WTC11 (cell line): ENCODE results near the gene GLCCI1. TPM values are rescaled to one million over a fixed set of nuclear protein-coding genes. Genes with fewer than 3 reads are reported as not detected.

Experiments used
- ATAC-seq: fragments of 200-7000 bp; cut with Tn5 transposase; 2 replicates; pipeline ENCODE4 v1.10.0; 2021; ENCODE audit warnings: mild to moderate bottlenecking, moderate library complexity
- CTCF ChIA-PET: fragments of 300-600 bp; sonication (Branson Sonifier 250); formaldehyde crosslinking; loops from one replicate; lab custom pipeline; 2021; ENCODE audit warnings: antibody characterized with exemption; lab: Charles Lee
- POLR2A ChIA-PET: fragments of 350-600 bp; sonication (Branson Sonifier 250); formaldehyde crosslinking; loops from one replicate; lab custom pipeline; 2021; ENCODE audit warnings: antibody characterized with exemption; lab: Charles Lee
- DNase-seq: peaks from one replicate; pipeline ENCODE4 v3.0.0; 2021; ENCODE audit warnings: low spot score
- H3K27ac Mint-ChIP-seq: 2 replicates; pipeline ENCODE4 v1.8.0; 2021; ENCODE audit warnings: mixed read lengths
- H3K27me3 Mint-ChIP-seq: 2 replicates; pipeline ENCODE4 v1.8.0; 2021; ENCODE audit warnings: low read depth, mild to moderate bottlenecking, moderate library complexity, mixed read lengths
- H3K36me3 Mint-ChIP-seq: 2 replicates; pipeline ENCODE4 v1.8.0; 2021; ENCODE audit warnings: mixed read lengths
- H3K4me1 Mint-ChIP-seq: 2 replicates; pipeline ENCODE4 v1.8.0; 2022; ENCODE audit warnings: mixed read lengths
- H3K4me3 Mint-ChIP-seq: 2 replicates; pipeline ENCODE4 v1.8.0; 2021; ENCODE audit warnings: mild to moderate bottlenecking, moderate library complexity, mixed read lengths
- H3K9me3 Mint-ChIP-seq: 2 replicates; pipeline ENCODE4 v1.8.0; 2021; ENCODE audit warnings: mixed read lengths
- FOXJ3 ChIP-seq: sonication (generic); formaldehyde crosslinking; IDR thresholded peaks from 2 replicates; pipeline ENCODE4 v1.9.0; 2021; ENCODE audit warnings: missing genetic modification reagents, mild to moderate bottlenecking, borderline replicate concordance
- FOXK1 ChIP-seq: sonication (generic); formaldehyde crosslinking; IDR thresholded peaks from 2 replicates; pipeline ENCODE4 v1.8.0; 2022; ENCODE audit warnings: mild to moderate bottlenecking, moderate library complexity, missing genetic modification reagents
- GABPB1 ChIP-seq: sonication (generic); formaldehyde crosslinking; IDR thresholded peaks from 2 replicates; pipeline ENCODE4 v1.8.1; 2023; ENCODE audit warnings: mild to moderate bottlenecking, missing genetic modification reagents
- GTF2I ChIP-seq: fragments of 250-450 bp; sonication (Bioruptor Pico); conservative IDR thresholded peaks from 2 replicates; pipeline ENCODE4 v1.4.0; 2021; ENCODE audit warnings: mild to moderate bottlenecking
- JUN ChIP-seq: sonication (generic); formaldehyde crosslinking; IDR thresholded peaks from 2 replicates; pipeline ENCODE4 v1.8.0; 2023; ENCODE audit warnings: mild to moderate bottlenecking, missing genetic modification reagents
- MYBL2 ChIP-seq: sonication (generic); formaldehyde crosslinking; IDR thresholded peaks from 2 replicates; pipeline ENCODE4 v1.8.1; 2023; ENCODE audit warnings: mild to moderate bottlenecking, moderate library complexity, missing genetic modification reagents
- NFE2L1 ChIP-seq: sonication (generic); formaldehyde crosslinking; IDR thresholded peaks from 2 replicates; pipeline ENCODE4 v1.8.1; 2023; ENCODE audit warnings: missing genetic modification reagents
- SP1 ChIP-seq: sonication (generic); formaldehyde crosslinking; conservative IDR thresholded peaks from 2 replicates; pipeline ENCODE4 v1.8.1; 2022; ENCODE audit warnings: missing genetic modification reagents
- ZNF138 ChIP-seq: sonication (generic); formaldehyde crosslinking; conservative IDR thresholded peaks from 2 replicates; pipeline ENCODE4 v1.8.1; 2022; ENCODE audit warnings: mild to moderate bottlenecking, moderate library complexity, missing genetic modification reagents
- ZNF263 ChIP-seq: sonication (generic); formaldehyde crosslinking; IDR thresholded peaks from 2 replicates; pipeline ENCODE4 v1.8.1; 2022; ENCODE audit warnings: low read depth, mild to moderate bottlenecking, moderate library complexity, missing genetic modification reagents
- ZNF396 ChIP-seq: fragments of 250-450 bp; sonication (Bioruptor Pico); IDR thresholded peaks from 2 replicates; pipeline ENCODE4 v1.8.0; 2021; ENCODE audit warnings: mild to moderate bottlenecking, moderate library complexity, borderline replicate concordance
- total RNA-seq: library from RNA; stranded (reverse); gene quantifications from 3 replicates; pipeline ENCODE4 v1.2.3, GENCODE V29; 2021
- TF ChIP-seq, protein P1 (sequence below): fragments of 250-450 bp; sonication (Bioruptor Pico); IDR thresholded peaks from 2 replicates; pipeline ENCODE4 v1.9.0; 2021; ENCODE audit warnings: mild to moderate bottlenecking, borderline replicate concordance
- TF ChIP-seq, protein P2 (sequence below): sonication (generic); formaldehyde crosslinking; IDR thresholded peaks from 2 replicates; pipeline ENCODE4 v1.8.0; 2022; ENCODE audit warnings: mild to moderate bottlenecking, missing genetic modification reagents
- TF ChIP-seq, protein P3 (sequence below): sonication (generic); formaldehyde crosslinking; IDR thresholded peaks from 2 replicates; pipeline ENCODE4 v1.8.1; 2023; ENCODE audit warnings: mild to moderate bottlenecking, missing genetic modification reagents
- TF ChIP-seq, protein P4 (sequence below): sonication (generic); formaldehyde crosslinking; IDR thresholded peaks from 2 replicates; pipeline ENCODE4 v1.8.1; 2022; ENCODE audit warnings: missing genetic modification reagents, borderline replicate concordance
- TF ChIP-seq, protein P5 (sequence below): sonication (generic); formaldehyde crosslinking; IDR thresholded peaks from 2 replicates; pipeline ENCODE4 v1.8.1; 2022; ENCODE audit warnings: mild to moderate bottlenecking, missing genetic modification reagents, moderate library complexity, borderline replicate concordance
- TF ChIP-seq, protein P6 (sequence below): fragments of 250-450 bp; sonication (Bioruptor Pico); IDR thresholded peaks from 2 replicates; pipeline ENCODE4 v1.9.0; 2021; ENCODE audit warnings: moderate library complexity, mild to moderate bottlenecking, inconsistent platforms, borderline replicate concordance
- TF ChIP-seq, protein P7 (sequence below): sonication (generic); formaldehyde crosslinking; IDR thresholded peaks from 2 replicates; pipeline ENCODE4 v1.8.0; 2022; ENCODE audit warnings: missing genetic modification reagents

The GLCCI1 gene
- total RNA-seq, 1 experiment from 2014 or later = 23.8 TPM

DNA sequence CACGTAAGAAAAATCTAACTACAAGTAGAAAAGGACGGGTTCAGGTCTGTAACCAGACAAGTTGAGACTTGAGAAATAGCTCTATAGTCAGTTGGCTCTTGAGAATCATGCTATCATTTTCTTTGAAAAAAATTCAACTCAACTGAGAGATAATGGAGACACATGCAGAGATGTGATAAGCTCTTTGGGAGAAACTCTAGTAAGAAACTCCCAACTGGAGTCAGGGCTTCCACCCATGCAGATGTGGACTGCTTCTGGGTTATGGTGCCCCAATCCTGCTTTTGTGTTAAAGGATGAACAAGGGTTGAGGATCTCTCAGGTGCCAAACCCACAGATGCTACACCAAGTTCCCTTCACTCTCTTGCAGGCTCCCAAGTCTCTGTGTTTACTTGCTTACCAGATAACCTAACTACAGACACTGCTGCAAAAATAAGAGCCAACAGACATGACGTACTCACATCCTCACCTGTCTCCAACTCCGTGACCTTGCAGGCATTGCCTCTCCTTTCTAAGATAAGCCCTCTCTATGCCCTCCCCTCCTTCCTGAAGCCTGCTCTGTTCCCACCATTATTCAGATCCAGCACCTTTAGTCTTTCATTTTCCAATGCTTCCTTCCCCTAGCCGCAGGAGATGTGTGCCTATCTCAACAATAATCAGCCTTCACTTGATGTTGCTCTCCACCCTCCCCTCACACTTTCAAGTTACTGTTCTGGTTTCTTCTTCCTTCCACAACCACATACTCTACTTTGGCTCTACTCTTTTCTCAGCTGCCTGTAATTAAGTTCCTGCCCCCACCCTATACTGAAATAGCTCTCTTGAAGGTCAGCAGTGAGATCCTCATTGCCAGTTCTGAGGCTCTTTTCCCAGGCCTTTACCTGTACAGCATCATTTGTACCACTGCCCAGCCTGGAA, 163.4 kb downstream of the GLCCI1 start (continued):
- TF ChIP-seq, protein P1, sequence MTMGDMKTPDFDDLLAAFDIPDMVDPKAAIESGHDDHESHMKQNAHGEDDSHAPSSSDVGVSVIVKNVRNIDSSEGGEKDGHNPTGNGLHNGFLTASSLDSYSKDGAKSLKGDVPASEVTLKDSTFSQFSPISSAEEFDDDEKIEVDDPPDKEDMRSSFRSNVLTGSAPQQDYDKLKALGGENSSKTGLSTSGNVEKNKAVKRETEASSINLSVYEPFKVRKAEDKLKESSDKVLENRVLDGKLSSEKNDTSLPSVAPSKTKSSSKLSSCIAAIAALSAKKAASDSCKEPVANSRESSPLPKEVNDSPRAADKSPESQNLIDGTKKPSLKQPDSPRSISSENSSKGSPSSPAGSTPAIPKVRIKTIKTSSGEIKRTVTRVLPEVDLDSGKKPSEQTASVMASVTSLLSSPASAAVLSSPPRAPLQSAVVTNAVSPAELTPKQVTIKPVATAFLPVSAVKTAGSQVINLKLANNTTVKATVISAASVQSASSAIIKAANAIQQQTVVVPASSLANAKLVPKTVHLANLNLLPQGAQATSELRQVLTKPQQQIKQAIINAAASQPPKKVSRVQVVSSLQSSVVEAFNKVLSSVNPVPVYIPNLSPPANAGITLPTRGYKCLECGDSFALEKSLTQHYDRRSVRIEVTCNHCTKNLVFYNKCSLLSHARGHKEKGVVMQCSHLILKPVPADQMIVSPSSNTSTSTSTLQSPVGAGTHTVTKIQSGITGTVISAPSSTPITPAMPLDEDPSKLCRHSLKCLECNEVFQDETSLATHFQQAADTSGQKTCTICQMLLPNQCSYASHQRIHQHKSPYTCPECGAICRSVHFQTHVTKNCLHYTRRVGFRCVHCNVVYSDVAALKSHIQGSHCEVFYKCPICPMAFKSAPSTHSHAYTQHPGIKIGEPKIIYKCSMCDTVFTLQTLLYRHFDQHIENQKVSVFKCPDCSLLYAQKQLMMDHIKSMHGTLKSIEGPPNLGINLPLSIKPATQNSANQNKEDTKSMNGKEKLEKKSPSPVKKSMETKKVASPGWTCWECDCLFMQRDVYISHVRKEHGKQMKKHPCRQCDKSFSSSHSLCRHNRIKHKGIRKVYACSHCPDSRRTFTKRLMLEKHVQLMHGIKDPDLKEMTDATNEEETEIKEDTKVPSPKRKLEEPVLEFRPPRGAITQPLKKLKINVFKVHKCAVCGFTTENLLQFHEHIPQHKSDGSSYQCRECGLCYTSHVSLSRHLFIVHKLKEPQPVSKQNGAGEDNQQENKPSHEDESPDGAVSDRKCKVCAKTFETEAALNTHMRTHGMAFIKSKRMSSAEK = no peak
- TF ChIP-seq, protein P2, sequence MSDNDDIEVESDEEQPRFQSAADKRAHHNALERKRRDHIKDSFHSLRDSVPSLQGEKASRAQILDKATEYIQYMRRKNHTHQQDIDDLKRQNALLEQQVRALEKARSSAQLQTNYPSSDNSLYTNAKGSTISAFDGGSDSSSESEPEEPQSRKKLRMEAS (CRISPR knock-in tag) = no peak
- no peak for TF ChIP-seq MYBL2
- no peak for TF ChIP-seq ZNF263 (CRISPR knock-in tag)
- no peak for TF ChIP-seq FOXK1

DNA sequence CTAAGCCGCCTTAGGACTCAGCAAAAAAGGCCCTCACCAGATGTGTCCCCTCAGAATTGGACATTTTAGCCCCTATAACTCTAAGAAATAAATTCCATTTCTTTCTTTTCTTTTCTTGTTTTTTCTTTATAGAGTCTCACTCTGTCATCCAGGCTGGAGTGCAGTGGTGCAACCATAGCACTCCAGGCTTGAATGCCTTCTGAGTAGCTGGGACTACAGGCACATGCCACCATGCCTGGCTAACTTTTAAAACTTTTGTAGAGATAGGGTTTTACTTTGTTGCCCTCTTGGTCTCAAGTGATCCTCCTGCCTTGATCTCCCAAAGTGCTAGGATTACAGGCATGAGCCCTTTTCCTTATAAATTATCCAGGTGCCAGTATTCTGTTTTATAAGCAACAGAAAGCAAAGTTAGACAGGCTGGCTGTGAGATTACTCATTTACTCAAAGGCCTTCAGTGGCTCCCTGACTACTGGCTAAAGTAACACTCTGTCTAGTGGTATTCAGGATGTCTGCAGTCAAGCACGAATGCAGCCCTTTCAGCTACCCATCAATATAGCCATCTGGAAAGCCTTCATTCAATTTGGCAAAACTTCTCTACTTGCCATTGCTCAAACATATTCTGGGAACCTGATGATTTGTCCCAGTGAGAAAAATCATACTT, 164.7 kb downstream of the GLCCI1 start:
- Mint-ChIP-seq H3K4me1 (no peaks in the 10 kb centered on the region), H3K36me3 (0 out of 2 replicates have a peak, but pooled peaks cover 4% of the 10 kb centered on the region), H3K27me3 (no peaks in the 10 kb centered on the region), H3K9me3 (no peaks in the 10 kb centered on the region), H3K27ac (no peak overlapping the region), H3K4me3 (no peak overlapping the region)
- ATAC-seq (no peak), DNase-seq (no peak)
- ChIA-PET POLR2A (no interaction called here), CTCF (no interaction called here)
- no peak for TF ChIP-seq ZNF138 (CRISPR knock-in tag)
- TF ChIP-seq FOXJ3 (CRISPR knock-in tag) = no peak
- no peak for TF ChIP-seq ZNF396
- TF ChIP-seq GTF2I (CRISPR knock-in tag) = no peak
- TF ChIP-seq, protein P3, sequence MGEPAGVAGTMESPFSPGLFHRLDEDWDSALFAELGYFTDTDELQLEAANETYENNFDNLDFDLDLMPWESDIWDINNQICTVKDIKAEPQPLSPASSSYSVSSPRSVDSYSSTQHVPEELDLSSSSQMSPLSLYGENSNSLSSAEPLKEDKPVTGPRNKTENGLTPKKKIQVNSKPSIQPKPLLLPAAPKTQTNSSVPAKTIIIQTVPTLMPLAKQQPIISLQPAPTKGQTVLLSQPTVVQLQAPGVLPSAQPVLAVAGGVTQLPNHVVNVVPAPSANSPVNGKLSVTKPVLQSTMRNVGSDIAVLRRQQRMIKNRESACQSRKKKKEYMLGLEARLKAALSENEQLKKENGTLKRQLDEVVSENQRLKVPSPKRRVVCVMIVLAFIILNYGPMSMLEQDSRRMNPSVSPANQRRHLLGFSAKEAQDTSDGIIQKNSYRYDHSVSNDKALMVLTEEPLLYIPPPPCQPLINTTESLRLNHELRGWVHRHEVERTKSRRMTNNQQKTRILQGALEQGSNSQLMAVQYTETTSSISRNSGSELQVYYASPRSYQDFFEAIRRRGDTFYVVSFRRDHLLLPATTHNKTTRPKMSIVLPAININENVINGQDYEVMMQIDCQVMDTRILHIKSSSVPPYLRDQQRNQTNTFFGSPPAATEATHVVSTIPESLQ (CRISPR knock-in tag) = no peak
- TF ChIP-seq SP1 = no peak
- TF ChIP-seq JUN = no peak
- no peak for TF ChIP-seq GABPB1 (CRISPR knock-in tag)
- no peak for TF ChIP-seq NFE2L1
- TF ChIP-seq, protein P4, sequence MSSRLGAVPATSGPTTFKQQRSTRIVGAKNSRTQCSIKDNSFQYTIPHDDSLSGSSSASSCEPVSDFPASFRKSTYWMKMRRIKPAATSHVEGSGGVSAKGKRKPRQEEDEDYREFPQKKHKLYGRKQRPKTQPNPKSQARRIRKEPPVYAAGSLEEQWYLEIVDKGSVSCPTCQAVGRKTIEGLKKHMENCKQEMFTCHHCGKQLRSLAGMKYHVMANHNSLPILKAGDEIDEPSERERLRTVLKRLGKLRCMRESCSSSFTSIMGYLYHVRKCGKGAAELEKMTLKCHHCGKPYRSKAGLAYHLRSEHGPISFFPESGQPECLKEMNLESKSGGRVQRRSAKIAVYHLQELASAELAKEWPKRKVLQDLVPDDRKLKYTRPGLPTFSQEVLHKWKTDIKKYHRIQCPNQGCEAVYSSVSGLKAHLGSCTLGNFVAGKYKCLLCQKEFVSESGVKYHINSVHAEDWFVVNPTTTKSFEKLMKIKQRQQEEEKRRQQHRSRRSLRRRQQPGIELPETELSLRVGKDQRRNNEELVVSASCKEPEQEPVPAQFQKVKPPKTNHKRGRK = no peak
- TF ChIP-seq, protein P5, sequence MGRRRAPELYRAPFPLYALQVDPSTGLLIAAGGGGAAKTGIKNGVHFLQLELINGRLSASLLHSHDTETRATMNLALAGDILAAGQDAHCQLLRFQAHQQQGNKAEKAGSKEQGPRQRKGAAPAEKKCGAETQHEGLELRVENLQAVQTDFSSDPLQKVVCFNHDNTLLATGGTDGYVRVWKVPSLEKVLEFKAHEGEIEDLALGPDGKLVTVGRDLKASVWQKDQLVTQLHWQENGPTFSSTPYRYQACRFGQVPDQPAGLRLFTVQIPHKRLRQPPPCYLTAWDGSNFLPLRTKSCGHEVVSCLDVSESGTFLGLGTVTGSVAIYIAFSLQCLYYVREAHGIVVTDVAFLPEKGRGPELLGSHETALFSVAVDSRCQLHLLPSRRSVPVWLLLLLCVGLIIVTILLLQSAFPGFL (CRISPR knock-in tag) = no peak
- TF ChIP-seq, protein P6, sequence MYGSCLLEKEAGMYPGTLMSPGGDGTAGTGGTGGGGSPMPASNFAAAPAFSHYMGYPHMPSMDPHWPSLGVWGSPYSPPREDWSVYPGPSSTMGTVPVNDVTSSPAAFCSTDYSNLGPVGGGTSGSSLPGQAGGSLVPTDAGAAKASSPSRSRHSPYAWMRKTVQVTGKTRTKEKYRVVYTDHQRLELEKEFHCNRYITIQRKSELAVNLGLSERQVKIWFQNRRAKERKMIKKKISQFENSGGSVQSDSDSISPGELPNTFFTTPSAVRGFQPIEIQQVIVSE (CRISPR knock-in tag) = no peak
- TF ChIP-seq, protein P7, sequence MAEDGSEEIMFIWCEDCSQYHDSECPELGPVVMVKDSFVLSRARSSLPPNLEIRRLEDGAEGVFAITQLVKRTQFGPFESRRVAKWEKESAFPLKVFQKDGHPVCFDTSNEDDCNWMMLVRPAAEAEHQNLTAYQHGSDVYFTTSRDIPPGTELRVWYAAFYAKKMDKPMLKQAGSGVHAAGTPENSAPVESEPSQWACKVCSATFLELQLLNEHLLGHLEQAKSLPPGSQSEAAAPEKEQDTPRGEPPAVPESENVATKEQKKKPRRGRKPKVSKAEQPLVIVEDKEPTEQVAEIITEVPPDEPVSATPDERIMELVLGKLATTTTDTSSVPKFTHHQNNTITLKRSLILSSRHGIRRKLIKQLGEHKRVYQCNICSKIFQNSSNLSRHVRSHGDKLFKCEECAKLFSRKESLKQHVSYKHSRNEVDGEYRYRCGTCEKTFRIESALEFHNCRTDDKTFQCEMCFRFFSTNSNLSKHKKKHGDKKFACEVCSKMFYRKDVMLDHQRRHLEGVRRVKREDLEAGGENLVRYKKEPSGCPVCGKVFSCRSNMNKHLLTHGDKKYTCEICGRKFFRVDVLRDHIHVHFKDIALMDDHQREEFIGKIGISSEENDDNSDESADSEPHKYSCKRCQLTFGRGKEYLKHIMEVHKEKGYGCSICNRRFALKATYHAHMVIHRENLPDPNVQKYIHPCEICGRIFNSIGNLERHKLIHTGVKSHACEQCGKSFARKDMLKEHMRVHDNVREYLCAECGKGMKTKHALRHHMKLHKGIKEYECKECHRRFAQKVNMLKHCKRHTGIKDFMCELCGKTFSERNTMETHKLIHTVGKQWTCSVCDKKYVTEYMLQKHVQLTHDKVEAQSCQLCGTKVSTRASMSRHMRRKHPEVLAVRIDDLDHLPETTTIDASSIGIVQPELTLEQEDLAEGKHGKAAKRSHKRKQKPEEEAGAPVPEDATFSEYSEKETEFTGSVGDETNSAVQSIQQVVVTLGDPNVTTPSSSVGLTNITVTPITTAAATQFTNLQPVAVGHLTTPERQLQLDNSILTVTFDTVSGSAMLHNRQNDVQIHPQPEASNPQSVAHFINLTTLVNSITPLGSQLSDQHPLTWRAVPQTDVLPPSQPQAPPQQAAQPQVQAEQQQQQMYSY (CRISPR knock-in tag) = no peak
